ENCODE results near the gene ATOH7. TPM values are rescaled to one million over a fixed set of nuclear protein-coding genes. Genes with fewer than 3 reads are reported as not detected.
"Not testable (repeated sequence)": the region's sequence is repeated elsewhere in the genome, so short reads cannot be mapped to it uniquely, and the experiment has no call there.

ATOH7 gene
- total and polyA plus RNA-seq, 2 of the 4 experiments (the other 2 are of a cell fraction): 0.05 TPM; not detected in 1

GRCh38 chr10:68195776-68196175, 36.1 kb downstream of the ATOH7 start:
- dilution Hi-C loops (cut with HindIII; ENCODE audit: low sequenced_read_pairs, unreplicated experiment); H3K18ac ChIP-seq (ENCODE audit: low read depth, low read length): not testable (repeated sequence)
- in situ Hi-C loops (cut with MboI; ENCODE audit: low sequenced_read_pairs): loop anchor here (25.0 kb wide), 1 partner anchor 333 kb away; no protein-coding TSS in a partner anchor

More at GRCh38 chr10:68195776-68196175, 36.1 kb downstream of the ATOH7 start:
- H2BK120ac ChIP-seq (ENCODE audit: low read depth, low read length); ATAC-seq (ENCODE audit: low read depth); H3K27me3 ChIP-seq (ENCODE audit: control insufficient read depth, insufficient read depth, low read length); DNase-seq; H3K79me1 ChIP-seq (ENCODE audit: low read depth in 1 of 2, low read length in 2 of 2); H2AK5ac ChIP-seq (ENCODE audit: low read depth, low read length); H3K56ac ChIP-seq (ENCODE audit: extremely low read depth, insufficient read depth, low read length); H3K9me3 ChIP-seq (ENCODE audit: control insufficient read depth, insufficient read depth, low read length); H3K4me3 ChIP-seq (ENCODE audit: insufficient read depth, low read depth, low read length); H2BK5ac ChIP-seq (ENCODE audit: low read depth, low read length, poor library complexity, severe bottlenecking); H4K5ac ChIP-seq (ENCODE audit: low read depth, low read length); H2AK9ac ChIP-seq (replicated peaks; ENCODE audit: low read depth, low read length, poor library complexity); H2BK20ac ChIP-seq (ENCODE audit: low read depth, low read length); H2AFZ ChIP-seq (replicated peaks; ENCODE audit: low read length, poor library complexity); BruUV-seq (replicated peaks); H3K4me1 ChIP-seq (ENCODE audit: control insufficient read depth, insufficient read depth, low read length); H3K4ac ChIP-seq (ENCODE audit: low read depth, low read length); H4K8ac ChIP-seq (ENCODE audit: low read depth in 2 of 2, low read length in 2 of 2); H3K9me1 ChIP-seq (ENCODE audit: insufficient read depth, low read length); H3K4me2 ChIP-seq (ENCODE audit: low read depth, low read length); H4K20me1 ChIP-seq (ENCODE audit: insufficient read depth, low read length); H4K91ac ChIP-seq (ENCODE audit: insufficient read depth, low read depth, low read length); CTCF ChIA-PET; H3K27ac ChIP-seq (ENCODE audit: insufficient read depth, low read length); H3K14ac ChIP-seq (replicated peaks; ENCODE audit: low read depth, low read length); H3K23ac ChIP-seq (ENCODE audit: low read depth, low read length); intact Hi-C loops (cut with micrococcal nuclease); H2BK15ac ChIP-seq (ENCODE audit: low read depth, low read length); H3K36me3 ChIP-seq (ENCODE audit: control insufficient read depth, insufficient read depth, low read length); H3K9ac ChIP-seq (ENCODE audit: low read depth, low read length); POLR2A ChIA-PET (ENCODE audit: unreplicated experiment): not testable (repeated sequence)
- WGBS, 2 experiments (ENCODE audit: extremely low coverage in 2 of 2, insufficient read length in 1 of 2): no CpG with 5 or more reads among the region's 2 CpGs

Data from IMR-90 (cell line).